Pancreas (tissue), 10 donors: ENCODE measurements around the gene CCDC47. TPM values are rescaled to one million over a fixed set of nuclear protein-coding genes. Genes with fewer than 3 reads are reported as not detected.
A peak's percentile ranks its signal among the peaks of the same experiment; 100 is the strongest.

ENCODE experiments used
- ATAC-seq, 4 donors: fragments of 200-7000 bp; cut with Tn5 transposase; one replicate each; pipeline versions ENCODE4 v1.8.0 to v1.9.1; 2020; ENCODE audit warnings: mild to moderate bottlenecking in 4 of 4, moderate library complexity in 4 of 4
- DNase-seq, 6 donors: peaks; one replicate each; pipeline ENCODE4 v3.0.0-alpha.2; 2020
- FAIRE-seq: peaks from 2 replicates; lab custom pipeline; 2012; peaks lifted over from hg19 to GRCh38; lab: Jason Lieb, UNC
- H3K27ac ChIP-seq, 4 donors: fragments of 200-600 bp; sonication (generic); 1 replicate in 3 of 4; 2 replicates in 1 of 4; pipeline versions ENCODE4 v1.5.0 to v1.8.0; 2020
- H3K27me3 ChIP-seq, 4 donors: fragments of 200-600 bp; one replicate each; pipeline ENCODE4 v1.8.0; 2021
- H3K36me3 ChIP-seq, 3 donors: fragments of 200-600 bp; sonication (generic) in 1 of 3; one replicate each; pipeline versions ENCODE4 v1.5.0 to v1.8.0; 2020 to 2021
- H3K4me1 ChIP-seq, 3 donors: fragments of 200-600 bp; one replicate each; pipeline ENCODE4 v1.8.0; 2021
- H3K4me3 ChIP-seq, 4 donors: fragments of 200-600 bp; sonication (generic) in 2 of 4; one replicate each; pipeline versions ENCODE4 v1.5.0 to v1.8.0; 2020 to 2021
- H3K9me3 ChIP-seq, 4 donors: fragments of 200-600 bp; one replicate each; pipeline ENCODE4 v1.8.0; 2021
- whole genome bisulfite sequencing, 2 donors: extraction: QIAGEN DNeasy Blood & Tissue Kit; methylation state at CpG; one replicate each; pipeline ENCODE4 v1.1.7; 2013; 5-methylcytosine and 5-hydroxymethylcytosine counted together
- intact Hi-C, 3 donors: fragments of 100-400 bp; cut with DNase I; formaldehyde crosslinking; loops; one replicate each; pipeline versions ENCODE4 v1.11.1 to v1.14.2; 2022
- polyA plus RNA-seq, 2 donors: library from polyadenylated mRNA; stranded (reverse); fragments of 200-250 nt; gene quantifications; one replicate each; pipeline ENCODE4 v1.2.3, GENCODE V29; 2013
- total RNA-seq, 6 donors: library from RNA; stranded (reverse); fragmentation: NEBNext Ultra II Directional in 4 of 6; extraction: Animal tissue kit (Norgen Biotek cat#: 25700) in 4 of 6; gene quantifications; one replicate each; pipeline versions ENCODE4 v1.2.1 to v1.2.4, GENCODE V29; 2021 to 2023
- TF ChIP-seq, protein P1 (sequence below), 4 donors: fragments of 200-600 bp; sonication (generic) in 3 of 4; IDR thresholded peaks; one replicate each; pipeline versions ENCODE4 v1.5.0 to v1.8.0; 2021; ENCODE audit warnings: antibody characterized with exemption in 4 of 4
- donor health status: healthy with polysubstance abuse.
- donor health status: DM: no; HTN: no; CAD: no; lungs with moderate emphysema.
- donor health status: DM: no; HTN: no; CAD: no.
- donor health status: control.
- donor health status: control.
- donor health status: Bipolar disorder and iron deficiency.
- donor health status: DM: yes; HTN: yes; CAD: no.
- donor health status: DM: no; HTN: no; CAD: no.
- donor health status: DM: no; HTN: no; CAD: no.
- donor health status: DM: yes; HTN: yes; CAD: no.

The CCDC47 gene
- total and polyA plus RNA-seq, 8 donors, result 10.8 to 60.3 (median 46.9) TPM

DNA sequence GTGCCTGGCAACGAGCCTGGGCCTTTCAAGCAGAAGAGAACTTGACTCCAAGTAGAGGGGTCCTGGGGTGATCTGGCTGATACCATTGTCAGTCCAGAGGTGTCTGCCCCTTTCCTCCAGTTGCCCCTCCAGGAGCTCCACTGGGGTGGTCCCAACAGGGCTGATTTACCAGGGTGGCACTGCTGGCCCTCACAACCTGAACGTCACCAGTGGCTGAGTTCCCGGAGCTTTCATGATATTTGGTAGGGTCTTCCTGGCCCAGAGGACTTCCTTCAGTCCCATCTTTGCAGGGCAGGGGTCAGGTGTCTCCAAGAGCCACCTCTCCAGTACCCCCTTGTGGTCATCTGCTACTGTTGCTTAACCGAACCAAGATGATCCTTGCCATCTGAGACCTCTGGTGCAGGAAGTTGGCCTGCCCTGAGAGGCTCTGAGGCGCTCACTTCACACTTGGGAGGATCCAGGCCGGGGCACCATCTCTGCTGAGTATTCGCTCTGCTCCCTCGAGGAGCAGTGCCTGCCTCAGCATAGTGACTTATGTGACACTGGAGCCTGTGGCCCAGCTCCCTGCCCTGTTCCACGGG lies 76.9 kb downstream of the CCDC47 start:
- no peak for DNase-seq
- TF ChIP-seq, protein P1, sequence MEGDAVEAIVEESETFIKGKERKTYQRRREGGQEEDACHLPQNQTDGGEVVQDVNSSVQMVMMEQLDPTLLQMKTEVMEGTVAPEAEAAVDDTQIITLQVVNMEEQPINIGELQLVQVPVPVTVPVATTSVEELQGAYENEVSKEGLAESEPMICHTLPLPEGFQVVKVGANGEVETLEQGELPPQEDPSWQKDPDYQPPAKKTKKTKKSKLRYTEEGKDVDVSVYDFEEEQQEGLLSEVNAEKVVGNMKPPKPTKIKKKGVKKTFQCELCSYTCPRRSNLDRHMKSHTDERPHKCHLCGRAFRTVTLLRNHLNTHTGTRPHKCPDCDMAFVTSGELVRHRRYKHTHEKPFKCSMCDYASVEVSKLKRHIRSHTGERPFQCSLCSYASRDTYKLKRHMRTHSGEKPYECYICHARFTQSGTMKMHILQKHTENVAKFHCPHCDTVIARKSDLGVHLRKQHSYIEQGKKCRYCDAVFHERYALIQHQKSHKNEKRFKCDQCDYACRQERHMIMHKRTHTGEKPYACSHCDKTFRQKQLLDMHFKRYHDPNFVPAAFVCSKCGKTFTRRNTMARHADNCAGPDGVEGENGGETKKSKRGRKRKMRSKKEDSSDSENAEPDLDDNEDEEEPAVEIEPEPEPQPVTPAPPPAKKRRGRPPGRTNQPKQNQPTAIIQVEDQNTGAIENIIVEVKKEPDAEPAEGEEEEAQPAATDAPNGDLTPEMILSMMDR (IDR thresholded peaks at IDR 0.05), result peak in 2 of 4 donors; percentile 12 to 15
- H3K9me3 ChIP-seq, result no peaks in the 10 kb centered on the region
- H3K27ac ChIP-seq, result no peak overlapping the region
- peaks cover 0 to 13% (median 12%) of the 10 kb centered on the region in 3 donors for H3K36me3 ChIP-seq
- no peak overlapping the region for H3K4me3 ChIP-seq
- 69 to 70% methylated on average over 9 of the region's 9 CpGs for WGBS, 2 donors
- ATAC-seq, result no peak
- FAIRE-seq, result no peak
- intact Hi-C loops, result no loop called here
- H3K27me3 ChIP-seq, result no peaks in the 10 kb centered on the region
- no peaks in the 10 kb centered on the region for H3K4me1 ChIP-seq

DNA sequence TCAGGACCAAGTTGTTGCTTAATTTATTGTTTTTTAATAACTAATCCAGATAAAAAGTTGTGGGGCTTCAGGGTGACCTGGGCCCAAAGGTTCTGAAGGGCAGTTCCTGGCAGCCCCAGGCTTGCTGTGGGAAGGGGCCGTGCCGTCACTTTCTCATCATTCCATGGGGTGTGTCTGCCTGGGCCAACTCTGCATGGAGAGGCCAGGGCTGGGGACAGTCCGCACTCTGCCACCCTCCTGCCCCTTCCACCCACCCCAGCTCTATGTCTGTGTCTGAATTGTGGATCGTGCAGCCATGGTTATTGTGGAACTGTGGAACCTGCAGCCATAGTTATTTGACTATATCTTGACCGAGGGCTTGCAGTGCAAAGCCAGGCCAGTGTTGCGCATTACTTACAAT lies 77.5 kb downstream of the CCDC47 start:
- Histone ChIP-seq H3K4me3 (no peak overlapping the region), H3K27ac (no peak overlapping the region), H3K27me3 (no peaks in the 10 kb centered on the region), H3K4me1 (no peaks in the 10 kb centered on the region), H3K36me3 (peaks cover 0 to 19% (median 17%) of the 10 kb centered on the region in 3 donors), H3K9me3 (no peaks in the 10 kb centered on the region)
- intact Hi-C loops, result no loop called here
- FAIRE-seq, result no peak
- ATAC-seq, result no peak
- WGBS, 2 donors, result 86 to 92% methylated on average over 6 of the region's 6 CpGs
- TF ChIP-seq, protein P1 (IDR thresholded peaks at IDR 0.05), result no peak
- no peak for DNase-seq

Other genes with a start within 250 kb of the CCDC47 start
- 10 to 100 TPM; 21.8 to 39.2 (median 25.6) TPM for gene DCAF7, start 223.1 kb downstream of the CCDC47 start, total RNA-seq
- gene DCAF7, start 223.1 kb downstream of the CCDC47 start, polyA plus RNA-seq, result 10 to 100 TPM in 1 of 2 donors, 1 to 10 TPM in 1; 7.1 to 14.1 TPM
- gene TACO1, start 172.7 kb downstream of the CCDC47 start, total RNA-seq, result 10 to 100 TPM in 1 of 6 donors, 1 to 10 TPM in 5; 5.6 to 10.5 (median 7.6) TPM
- gene TACO1, start 172.7 kb downstream of the CCDC47 start, polyA plus RNA-seq, result 10 to 100 TPM in 1 of 2 donors, 1 to 10 TPM in 1; 9.5 to 11.6 TPM
- 10 to 100 TPM in 3 of 6 donors, 1 to 10 TPM in 3; 8.4 to 21.9 (median 9.9) TPM for gene MAP3K3, start 151.2 kb downstream of the CCDC47 start, total RNA-seq
- 10 to 100 TPM; 13.4 to 16.9 TPM for gene MAP3K3, start 151.2 kb downstream of the CCDC47 start, polyA plus RNA-seq
- gene LIMD2, start 73.5 kb downstream of the CCDC47 start, total RNA-seq, result 10 to 100 TPM in 1 of 6 donors, 1 to 10 TPM in 5; 1.4 to 15.9 (median 4.7) TPM
- 10 to 100 TPM; 10.9 to 16.6 TPM for gene LIMD2, start 73.5 kb downstream of the CCDC47 start, polyA plus RNA-seq
- 10 to 100 TPM in 5 of 6 donors, 1 to 10 TPM in 1; 8.3 to 15.4 (median 12.1) TPM for gene STRADA, start 31.8 kb downstream of the CCDC47 start, total RNA-seq
- 10 to 100 TPM; 18.3 to 26.7 TPM for gene STRADA, start 31.8 kb downstream of the CCDC47 start, polyA plus RNA-seq
- gene DDX42, start 573 bp upstream of the CCDC47 start, total RNA-seq, result 10 to 100 TPM; 52.6 to 90.4 (median 68.1) TPM
- gene DDX42, start 573 bp upstream of the CCDC47 start, polyA plus RNA-seq, result 10 to 100 TPM; 81.5 to 84.0 TPM
- 10 to 100 TPM; 36.5 to 61.1 (median 53.0) TPM for gene PSMC5, start 53.8 kb upstream of the CCDC47 start, total RNA-seq
- gene PSMC5, start 53.8 kb upstream of the CCDC47 start, polyA plus RNA-seq, result 100 to 1,000 TPM; 109 to 154 TPM
- gene FTSJ3, start 54.1 kb upstream of the CCDC47 start, total RNA-seq, result 10 to 100 TPM in 5 of 6 donors, 1 to 10 TPM in 1; 8.6 to 23.0 (median 12.8) TPM
- gene FTSJ3, start 54.1 kb upstream of the CCDC47 start, polyA plus RNA-seq, result 10 to 100 TPM; 20.4 to 24.0 TPM
- 10 to 100 TPM; 37.6 to 57.3 (median 47.2) TPM for gene SMARCD2, start 69.1 kb upstream of the CCDC47 start, total RNA-seq
- 10 to 100 TPM; 38.8 to 51.2 TPM for gene SMARCD2, start 69.1 kb upstream of the CCDC47 start, polyA plus RNA-seq
- not detected for gene CSH2, start 100.1 kb upstream of the CCDC47 start, total RNA-seq
- not detected for gene CSH2, start 100.1 kb upstream of the CCDC47 start, polyA plus RNA-seq
- gene GH2, start 108.3 kb upstream of the CCDC47 start, total RNA-seq, result not detected
- gene GH2, start 108.3 kb upstream of the CCDC47 start, polyA plus RNA-seq, result not detected
- gene CSH1, start 123.0 kb upstream of the CCDC47 start, total RNA-seq, result not detected
- not detected for gene CSH1, start 123.0 kb upstream of the CCDC47 start, polyA plus RNA-seq
- gene CSHL1, start 137.7 kb upstream of the CCDC47 start, total RNA-seq, result not detected
- gene CSHL1, start 137.7 kb upstream of the CCDC47 start, polyA plus RNA-seq, result not detected
- gene GH1, start 145.2 kb upstream of the CCDC47 start, total RNA-seq, result not detected
- gene GH1, start 145.2 kb upstream of the CCDC47 start, polyA plus RNA-seq, result not detected
- gene CD79B, start 158.7 kb upstream of the CCDC47 start, total RNA-seq, result 1 to 10 TPM in 1 of 6 donors, under 1 TPM in 5; 0.20 to 1.2 (median 0.61) TPM
- gene CD79B, start 158.7 kb upstream of the CCDC47 start, polyA plus RNA-seq, result 1 to 10 TPM; 1.1 to 1.2 TPM
- gene SCN4A, start 199.3 kb upstream of the CCDC47 start, total RNA-seq, result under 1 TPM; 0.04 to 0.41 (median 0.23) TPM
- 1 to 10 TPM in 1 of 2 donors, under 1 TPM in 1; 0.23 to 1.7 TPM for gene SCN4A, start 199.3 kb upstream of the CCDC47 start, polyA plus RNA-seq
- gene PRR29, start 224.8 kb upstream of the CCDC47 start, total RNA-seq, result under 1 TPM in 4 of 6 donors, not detected in 2; 0.14 to 0.22 (median 0.20) TPM
- gene PRR29, start 224.8 kb upstream of the CCDC47 start, polyA plus RNA-seq, result under 1 TPM; 0.35 to 0.46 TPM
- 10 to 100 TPM in 1 of 6 donors, 1 to 10 TPM in 5; 4.9 to 12.5 (median 6.6) TPM for gene ICAM2, start 247.0 kb upstream of the CCDC47 start, total RNA-seq
- 10 to 100 TPM; 14.8 to 19.1 TPM for gene ICAM2, start 247.0 kb upstream of the CCDC47 start, polyA plus RNA-seq